Neural progenitor cell (in vitro differentiated cells): Measurements from ENCODE around the gene MAGI2.

Experiments
- CTCF ChIP-seq: fragments of 200-600 bp; sonication (generic); IDR thresholded peaks from 2 replicates; pipeline ENCODE4 v1.5.1; 2017; ENCODE audit warnings: antibody characterized with exemption, mild to moderate bottlenecking
- EZH2 ChIP-seq: fragments of 200-600 bp; sonication (generic); IDR thresholded peaks from 2 replicates; pipeline ENCODE4 v1.6.1; 2017; ENCODE audit warnings: antibody characterized with exemption, mild to moderate bottlenecking, moderate library complexity

- no peak for TF ChIP-seq CTCF
- no peak for TF ChIP-seq EZH2
Measured at GRCh38 chr7:78529392-78529791, 924.1 kb downstream of the MAGI2 start.
